HG02571 (cell line): ENCODE results near the gene TMEM109.

ENCODE experiments used
- ATAC-seq: cut with Tn5 transposase; IDR thresholded peaks from one replicate; pipeline ENCODE4 v1.9.1; 2021; ENCODE audit warnings: mild to moderate bottlenecking, moderate library complexity; ENCODE audit not compliant: unreplicated experiment

The TMEM109 gene

GRCh38 chr11:60924906-60925853 lies 11.2 kb downstream of the TMEM109 start:
- ATAC-seq, result no peak

- no peak for ATAC-seq
Observed at GRCh38 chr11:60925868-60926267, 11.9 kb downstream of the TMEM109 start.

GRCh38 chr11:60926500-60926899 lies 12.5 kb downstream of the TMEM109 start:
- ATAC-seq, result no peak

GRCh38 chr11:60927061-60927592 lies 13.2 kb downstream of the TMEM109 start:
- ATAC-seq, result no peak

- no peak for ATAC-seq
Observed at GRCh38 chr11:60927600-60927999, 13.6 kb downstream of the TMEM109 start.

- no peak for ATAC-seq
Observed at GRCh38 chr11:60928563-60929001, 14.6 kb downstream of the TMEM109 start.

GRCh38 chr11:60929764-60930163 lies 15.8 kb downstream of the TMEM109 start:
- no peak for ATAC-seq

GRCh38 chr11:60930394-60930793 lies 16.4 kb downstream of the TMEM109 start:
- ATAC-seq, result no peak

GRCh38 chr11:60931917-60932316 lies 18.0 kb downstream of the TMEM109 start:
- ATAC-seq, result no peak

- ATAC-seq, result no peak
Observed at GRCh38 chr11:60932605-60933356, 18.8 kb downstream of the TMEM109 start.

- ATAC-seq, result no peak
Observed at GRCh38 chr11:60933416-60934123, 19.6 kb downstream of the TMEM109 start.

- no peak for ATAC-seq
Observed at GRCh38 chr11:60934124-60934789, 20.3 kb downstream of the TMEM109 start.

- no peak for ATAC-seq
Observed at GRCh38 chr11:60934790-60935605, 21.0 kb downstream of the TMEM109 start.

- ATAC-seq, result no peak
Observed at GRCh38 chr11:60935676-60936442, 21.9 kb downstream of the TMEM109 start.

GRCh38 chr11:60936467-60937143 lies 22.6 kb downstream of the TMEM109 start:
- ATAC-seq, result no peak

- ATAC-seq, result no peak
Observed at GRCh38 chr11:60937144-60937527, 23.2 kb downstream of the TMEM109 start.

GRCh38 chr11:60937811-60938210 lies 23.9 kb downstream of the TMEM109 start:
- ATAC-seq, result no peak

GRCh38 chr11:60938500-60938899 lies 24.5 kb downstream of the TMEM109 start:
- no peak for ATAC-seq
